Stromal cell of bone marrow (primary cell): Measurements from ENCODE around the gene EFCAB6.

Experiments used
- DNase-seq: peaks from one replicate; pipeline ENCODE4 v3.0.0-alpha.2; 2012; ENCODE audit warnings: low read depth

The EFCAB6 gene, protein sequence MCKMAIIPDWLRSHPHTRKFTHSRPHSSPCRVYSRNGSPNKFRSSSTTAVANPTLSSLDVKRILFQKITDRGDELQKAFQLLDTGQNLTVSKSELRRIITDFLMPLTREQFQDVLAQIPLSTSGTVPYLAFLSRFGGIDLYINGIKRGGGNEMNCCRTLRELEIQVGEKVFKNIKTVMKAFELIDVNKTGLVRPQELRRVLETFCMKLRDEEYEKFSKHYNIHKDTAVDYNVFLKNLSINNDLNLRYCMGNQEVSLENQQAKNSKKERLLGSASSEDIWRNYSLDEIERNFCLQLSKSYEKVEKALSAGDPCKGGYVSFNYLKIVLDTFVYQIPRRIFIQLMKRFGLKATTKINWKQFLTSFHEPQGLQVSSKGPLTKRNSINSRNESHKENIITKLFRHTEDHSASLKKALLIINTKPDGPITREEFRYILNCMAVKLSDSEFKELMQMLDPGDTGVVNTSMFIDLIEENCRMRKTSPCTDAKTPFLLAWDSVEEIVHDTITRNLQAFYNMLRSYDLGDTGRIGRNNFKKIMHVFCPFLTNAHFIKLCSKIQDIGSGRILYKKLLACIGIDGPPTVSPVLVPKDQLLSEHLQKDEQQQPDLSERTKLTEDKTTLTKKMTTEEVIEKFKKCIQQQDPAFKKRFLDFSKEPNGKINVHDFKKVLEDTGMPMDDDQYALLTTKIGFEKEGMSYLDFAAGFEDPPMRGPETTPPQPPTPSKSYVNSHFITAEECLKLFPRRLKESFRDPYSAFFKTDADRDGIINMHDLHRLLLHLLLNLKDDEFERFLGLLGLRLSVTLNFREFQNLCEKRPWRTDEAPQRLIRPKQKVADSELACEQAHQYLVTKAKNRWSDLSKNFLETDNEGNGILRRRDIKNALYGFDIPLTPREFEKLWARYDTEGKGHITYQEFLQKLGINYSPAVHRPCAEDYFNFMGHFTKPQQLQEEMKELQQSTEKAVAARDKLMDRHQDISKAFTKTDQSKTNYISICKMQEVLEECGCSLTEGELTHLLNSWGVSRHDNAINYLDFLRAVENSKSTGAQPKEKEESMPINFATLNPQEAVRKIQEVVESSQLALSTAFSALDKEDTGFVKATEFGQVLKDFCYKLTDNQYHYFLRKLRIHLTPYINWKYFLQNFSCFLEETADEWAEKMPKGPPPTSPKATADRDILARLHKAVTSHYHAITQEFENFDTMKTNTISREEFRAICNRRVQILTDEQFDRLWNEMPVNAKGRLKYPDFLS (N-terminal part only)

DNA sequence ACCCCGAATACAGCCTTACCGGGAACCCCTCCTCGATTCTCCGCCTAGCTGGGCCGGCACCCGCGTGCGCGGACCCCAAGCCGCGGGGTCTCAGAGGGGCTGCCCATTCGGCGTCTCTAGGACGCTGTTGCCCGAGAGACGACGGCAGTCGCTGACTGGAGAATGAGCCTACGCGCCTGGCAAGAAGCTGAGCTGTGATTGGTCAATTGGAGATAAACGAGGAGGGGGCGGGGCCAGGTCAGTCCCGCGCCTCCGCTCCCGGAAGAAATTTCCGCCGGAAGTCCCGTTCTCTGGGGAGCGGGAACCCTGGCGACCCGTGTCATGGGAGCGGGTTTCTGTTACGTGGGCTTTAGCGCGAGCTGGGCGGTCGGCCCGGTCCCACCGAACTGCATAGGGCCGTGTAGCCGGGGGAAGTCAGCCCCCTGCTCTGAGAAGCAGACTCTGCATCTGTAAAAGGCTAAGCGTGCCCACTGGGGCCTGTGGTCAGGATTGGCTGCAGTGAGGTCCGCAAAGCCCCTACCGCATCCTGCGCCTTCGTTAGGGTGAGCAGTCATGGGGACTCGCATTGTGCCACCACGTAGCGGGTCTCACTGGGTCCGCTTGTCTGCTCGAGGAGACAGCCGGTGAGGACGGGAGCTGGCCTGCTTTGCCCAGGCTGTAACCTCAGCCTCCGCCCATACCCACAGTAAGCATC is at the start of gene EFCAB6:
Gene EFCAB6 (minus strand): TSS at position 157 of the 694 bp plus-strand sequence. CDS start 29,987 bp downstream, outside the sequence.
- DNase-seq: peak; percentile 84

DNA sequence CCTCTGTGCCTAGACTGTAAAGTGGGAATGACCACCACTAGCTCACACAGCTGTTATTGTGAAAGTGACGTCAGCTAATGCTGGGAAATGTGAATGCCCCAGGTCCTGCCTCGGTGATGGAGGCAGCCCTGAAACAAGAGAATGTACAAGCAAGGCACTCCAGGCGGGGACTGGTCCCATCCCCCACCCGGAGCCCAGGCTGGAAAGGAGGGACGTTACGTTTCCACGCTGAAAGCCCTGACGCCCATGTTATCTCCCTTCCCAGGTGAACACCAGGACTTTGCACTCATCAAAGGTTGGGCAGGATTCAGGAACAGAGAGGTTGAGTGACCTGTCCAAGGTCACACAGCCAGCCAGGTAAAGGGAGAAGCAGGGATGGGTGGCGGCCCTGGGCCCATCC is 49.4 kb upstream of the EFCAB6 start:
- no peak for DNase-seq

DNA sequence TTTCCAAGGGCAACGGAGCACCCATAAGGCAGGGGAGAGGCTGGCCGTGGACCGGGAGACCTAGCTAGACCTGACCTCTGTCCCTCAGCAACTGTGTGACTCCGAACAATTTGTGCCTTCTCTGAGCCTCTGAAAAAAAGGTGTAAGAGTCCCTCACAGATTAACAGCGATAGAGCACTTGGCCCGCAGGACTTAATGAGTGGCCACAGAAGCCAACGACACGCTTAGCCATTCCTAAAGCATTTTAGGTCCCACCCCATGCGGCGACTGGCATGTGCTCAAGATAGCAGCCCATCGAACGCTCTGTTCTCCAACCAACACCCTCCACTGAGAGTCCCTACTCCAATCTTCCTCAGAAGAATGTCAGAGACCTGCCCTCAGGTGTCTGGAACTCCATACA is 48.7 kb upstream of the EFCAB6 start:
- DNase-seq: no peak

DNA sequence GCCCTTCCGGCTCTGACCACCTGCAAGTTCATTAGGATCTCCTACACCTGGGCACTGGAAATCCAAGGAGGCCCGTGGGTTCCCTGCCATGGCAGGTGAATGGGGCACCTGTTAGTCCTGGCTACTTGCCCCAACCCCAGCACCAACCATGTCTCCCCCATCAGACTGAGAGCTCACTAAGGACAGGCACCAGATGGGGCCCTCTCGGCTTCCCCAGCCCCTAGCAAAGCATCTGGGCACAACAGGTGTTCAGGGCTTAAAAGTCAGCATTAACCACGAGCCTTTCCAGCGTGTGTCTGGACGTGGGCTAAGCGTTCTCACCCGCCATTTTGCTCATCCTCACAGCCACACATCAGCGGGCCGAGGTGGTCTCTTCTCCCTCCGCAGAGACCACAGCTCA is 48.0 kb upstream of the EFCAB6 start:
- no peak for DNase-seq

DNA sequence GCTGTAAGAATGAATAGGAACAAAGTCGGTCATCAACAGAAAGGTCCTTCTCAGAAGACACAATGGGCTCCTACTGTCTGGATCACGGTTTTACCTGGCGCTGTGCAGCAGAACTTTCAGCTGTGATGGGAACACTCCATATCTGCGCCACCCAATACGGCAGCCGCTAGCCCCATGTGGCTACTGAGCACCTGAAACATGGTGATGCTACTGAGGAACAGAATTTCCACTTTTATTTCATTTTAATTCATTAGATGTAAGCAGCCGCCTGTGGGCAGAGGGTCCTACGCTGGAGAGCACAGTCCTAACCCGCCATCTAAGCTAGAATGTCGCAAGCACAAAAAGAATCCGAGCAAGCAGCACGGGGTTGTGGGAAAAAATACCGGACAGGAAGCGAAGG is 47.5 kb upstream of the EFCAB6 start:
- DNase-seq: no peak

DNA sequence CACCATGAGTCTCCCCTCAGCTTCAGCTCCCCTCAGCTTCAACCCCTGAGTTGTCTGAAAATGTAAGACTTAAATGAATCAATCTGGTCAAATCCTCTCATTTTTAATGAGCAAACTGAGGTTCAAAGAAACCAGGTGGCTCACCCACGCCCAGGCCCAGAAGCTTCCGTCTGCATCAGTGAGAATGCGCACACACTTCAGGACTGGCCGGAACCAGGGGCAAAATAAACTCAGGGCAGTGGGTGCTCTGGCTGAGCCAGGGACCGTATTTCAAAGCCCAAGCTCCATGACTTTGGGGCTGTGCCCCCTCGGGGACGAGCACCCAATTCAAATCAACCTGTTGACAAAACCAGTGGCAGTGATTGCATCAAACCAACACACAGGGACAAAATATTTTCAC is 47.1 kb upstream of the EFCAB6 start:
- no peak for DNase-seq

DNA sequence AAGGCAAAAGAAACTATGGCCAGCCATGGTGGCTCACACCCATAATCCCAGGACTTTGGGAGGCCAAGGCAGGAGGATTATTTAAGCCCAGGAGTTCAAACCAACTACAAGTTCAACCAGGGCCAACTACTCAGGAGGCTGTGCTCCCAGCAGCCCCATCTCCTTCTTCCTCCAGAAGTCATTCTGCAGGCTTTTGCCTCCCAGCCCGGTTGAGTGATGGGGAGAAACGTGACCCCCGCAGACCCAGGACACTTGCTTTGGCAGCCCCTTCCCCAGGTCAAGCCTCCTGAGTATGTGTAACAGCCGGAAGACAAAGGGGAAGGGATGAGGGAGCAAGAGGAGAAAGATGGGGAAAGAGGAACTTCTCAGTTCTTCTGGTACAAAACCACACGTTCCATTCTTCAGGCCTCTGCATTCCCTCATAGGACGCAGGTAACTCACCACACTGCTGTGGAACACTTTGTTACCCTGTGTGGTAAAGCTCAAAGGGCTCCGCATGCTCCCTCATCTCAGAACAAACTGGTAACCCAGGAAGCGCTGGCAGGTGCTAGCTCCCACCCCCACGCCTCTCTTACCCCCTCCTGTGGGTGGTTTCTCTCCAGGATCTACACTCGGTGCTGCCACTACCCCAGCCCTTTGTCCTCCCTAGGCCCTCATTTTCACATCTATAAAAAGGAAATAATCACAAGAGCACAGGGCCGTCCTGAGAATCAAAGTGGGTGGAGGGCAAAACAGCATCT is 46.2 kb upstream of the EFCAB6 start:
- DNase-seq: no peak

DNA sequence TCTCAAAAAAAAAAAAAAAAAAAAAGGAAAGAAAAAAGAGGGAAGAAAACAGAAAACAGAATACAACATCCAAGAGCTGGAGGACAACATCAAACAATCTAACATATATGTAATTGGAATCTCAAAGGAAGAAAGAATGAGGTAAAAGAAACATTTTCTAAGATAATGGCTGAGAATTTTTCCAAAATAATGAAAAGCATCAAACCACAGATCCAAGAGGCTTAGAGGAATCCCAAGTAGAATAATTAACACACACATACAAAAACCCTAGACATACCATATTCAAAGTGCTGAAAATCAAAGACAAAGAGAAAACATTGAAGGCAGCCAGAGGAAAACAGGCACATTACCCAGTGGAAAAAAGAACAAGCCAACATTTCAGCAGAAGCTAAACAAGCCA is 45.3 kb upstream of the EFCAB6 start:
- no peak for DNase-seq

DNA sequence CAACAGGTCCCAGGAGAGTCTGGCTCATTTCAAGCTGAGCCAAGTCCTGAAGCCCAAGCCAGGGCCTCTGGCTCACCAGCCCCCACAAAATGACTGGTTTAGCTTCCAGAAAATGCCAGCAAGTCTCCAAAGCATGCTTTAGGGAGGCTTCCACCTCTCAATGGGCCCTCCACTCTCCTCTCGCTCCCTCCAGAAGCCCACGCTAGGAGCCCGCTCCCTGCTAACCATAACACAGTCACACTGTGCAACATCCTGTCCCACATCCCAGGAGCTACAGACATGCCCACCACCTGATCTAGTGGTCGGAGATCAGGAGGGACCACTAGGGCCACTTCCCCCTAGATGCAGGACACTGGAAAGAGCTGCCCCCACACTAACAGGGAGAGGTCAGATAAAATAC is 43.3 kb upstream of the EFCAB6 start:
- no peak for DNase-seq

DNA sequence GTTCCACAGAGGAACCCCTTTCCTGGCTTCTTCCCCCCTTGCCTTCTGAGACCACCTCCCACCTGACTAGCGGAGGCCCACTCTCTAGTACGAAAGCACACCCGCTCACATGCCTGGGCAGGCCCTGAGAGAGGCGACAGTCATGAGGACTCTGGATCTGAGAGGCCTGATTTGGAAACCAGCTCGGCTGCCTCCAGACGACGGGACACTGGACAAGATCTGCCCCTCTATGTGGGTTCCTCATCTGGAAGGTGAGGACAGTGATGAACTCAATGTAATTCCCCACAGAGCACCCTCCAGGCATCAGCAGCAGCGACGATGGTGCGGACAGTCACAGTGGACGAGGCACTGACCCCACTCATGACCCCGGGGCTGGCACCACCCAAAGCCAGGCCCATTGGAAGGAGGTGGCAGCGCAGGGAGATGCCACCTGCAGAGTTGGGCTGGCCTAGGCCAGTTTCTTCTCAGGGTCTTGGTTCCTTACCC is 42.7 kb upstream of the EFCAB6 start:
- no peak for DNase-seq

DNA sequence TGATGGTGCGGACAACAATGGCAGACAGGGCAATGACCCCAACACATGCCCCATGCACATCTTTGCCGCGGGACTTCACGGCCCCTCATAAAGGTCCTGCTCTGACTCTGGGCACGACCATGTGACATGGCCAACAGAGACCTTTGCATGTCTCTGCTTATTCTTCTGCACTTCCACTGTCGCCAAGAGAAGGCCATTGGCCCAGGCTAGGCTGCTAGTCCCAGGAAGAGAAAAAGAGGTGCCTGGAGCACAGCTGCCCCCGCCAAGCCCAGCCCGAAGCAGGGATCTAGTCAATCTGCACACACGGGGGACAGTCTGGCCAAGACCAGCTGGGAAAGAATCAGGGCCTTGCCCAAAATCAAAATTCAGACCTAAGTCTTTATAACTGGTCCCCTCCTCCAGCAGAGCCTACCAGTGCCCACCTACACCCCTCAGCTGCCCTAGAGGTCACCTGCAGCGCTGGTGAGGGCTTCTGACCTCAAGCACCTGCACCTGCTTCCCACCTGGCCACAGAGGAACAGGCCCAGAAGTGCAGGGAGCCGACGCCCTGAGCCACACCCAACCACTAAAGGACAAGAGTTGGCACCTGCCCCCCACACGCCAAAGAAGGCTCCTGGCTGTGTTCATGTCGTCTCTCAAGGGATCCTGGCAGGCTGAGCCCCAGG is 42.1 kb upstream of the EFCAB6 start:
- DNase-seq: no peak

DNA sequence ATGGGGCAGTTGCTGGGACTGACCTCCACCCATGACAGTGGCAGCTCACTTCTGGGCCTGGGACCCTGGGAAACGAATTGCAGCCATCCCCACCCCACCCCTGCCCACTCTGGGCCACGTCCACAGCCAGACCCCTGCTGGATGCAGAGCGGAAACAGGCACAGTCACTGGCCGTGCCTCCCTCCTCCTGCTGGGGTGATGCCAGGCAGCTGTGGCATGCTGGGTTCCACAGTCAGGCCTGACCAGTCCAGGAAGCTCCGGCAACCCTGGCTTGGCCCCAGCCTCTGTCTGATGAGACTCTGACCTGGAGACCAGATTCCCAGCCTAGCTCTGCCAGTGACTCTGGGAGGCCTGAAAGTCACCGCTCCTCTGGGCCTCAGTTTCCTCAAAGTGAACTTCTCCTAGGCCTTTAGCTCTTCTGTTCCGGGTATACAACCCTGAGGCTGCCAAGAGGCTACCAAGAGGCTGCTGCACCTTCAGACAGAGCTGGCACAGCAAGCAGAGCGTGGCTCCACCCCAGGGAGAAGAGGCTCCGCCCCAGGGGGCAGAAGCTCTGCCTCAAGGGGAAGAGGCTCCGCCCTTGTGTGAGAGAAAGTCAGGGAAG is 41.3 kb upstream of the EFCAB6 start:
- no peak for DNase-seq

DNA sequence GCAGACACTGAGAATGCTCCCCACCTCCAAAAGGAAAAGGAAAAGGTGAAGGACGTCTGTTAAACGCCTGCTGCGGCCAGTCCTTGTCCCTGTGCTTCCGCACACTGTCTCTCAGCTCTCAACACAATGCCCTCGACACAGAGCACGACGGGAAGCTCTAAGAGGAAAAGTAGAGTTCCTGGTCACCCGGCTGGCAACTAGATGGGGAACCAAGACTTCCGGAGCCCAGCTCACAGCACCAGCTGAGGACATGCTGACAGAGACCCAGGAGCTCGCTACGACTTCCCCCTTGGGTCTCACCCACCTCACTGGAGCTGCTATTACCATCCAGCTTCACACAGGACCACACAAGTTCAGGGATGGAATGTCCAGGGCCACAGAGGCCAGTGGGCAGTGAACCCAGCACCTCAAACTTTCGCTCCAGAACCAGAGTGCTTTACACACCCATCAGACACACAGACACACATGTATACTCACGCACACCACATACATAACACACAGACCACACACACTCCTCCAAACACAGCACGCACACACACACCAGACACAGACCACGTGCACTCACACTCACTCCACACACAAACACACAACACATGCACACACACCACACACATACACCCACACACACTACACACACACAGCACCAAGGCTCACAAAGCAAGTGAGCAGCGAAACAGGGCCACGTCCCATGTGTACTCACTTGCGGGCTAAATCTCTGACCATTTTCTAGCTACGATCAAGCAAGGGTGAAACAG is 40.6 kb upstream of the EFCAB6 start:
- DNase-seq: no peak

DNA sequence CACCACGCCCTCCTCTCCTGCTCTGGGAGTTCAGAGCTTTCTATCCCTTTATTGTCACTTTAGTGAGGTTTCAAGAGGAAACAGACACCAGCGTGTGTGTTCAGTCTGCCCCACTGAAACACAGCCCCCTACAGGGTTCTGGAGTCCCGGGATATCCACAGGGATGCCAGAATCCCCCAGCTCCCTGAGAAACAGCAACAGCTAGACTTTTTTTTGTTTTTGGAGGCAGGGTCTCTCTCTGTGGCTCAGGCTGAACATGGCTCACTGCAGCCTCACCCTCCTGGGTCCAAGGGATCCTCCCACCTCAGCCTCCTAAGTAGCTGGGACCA is 39.8 kb upstream of the EFCAB6 start:
- DNase-seq: no peak

DNA sequence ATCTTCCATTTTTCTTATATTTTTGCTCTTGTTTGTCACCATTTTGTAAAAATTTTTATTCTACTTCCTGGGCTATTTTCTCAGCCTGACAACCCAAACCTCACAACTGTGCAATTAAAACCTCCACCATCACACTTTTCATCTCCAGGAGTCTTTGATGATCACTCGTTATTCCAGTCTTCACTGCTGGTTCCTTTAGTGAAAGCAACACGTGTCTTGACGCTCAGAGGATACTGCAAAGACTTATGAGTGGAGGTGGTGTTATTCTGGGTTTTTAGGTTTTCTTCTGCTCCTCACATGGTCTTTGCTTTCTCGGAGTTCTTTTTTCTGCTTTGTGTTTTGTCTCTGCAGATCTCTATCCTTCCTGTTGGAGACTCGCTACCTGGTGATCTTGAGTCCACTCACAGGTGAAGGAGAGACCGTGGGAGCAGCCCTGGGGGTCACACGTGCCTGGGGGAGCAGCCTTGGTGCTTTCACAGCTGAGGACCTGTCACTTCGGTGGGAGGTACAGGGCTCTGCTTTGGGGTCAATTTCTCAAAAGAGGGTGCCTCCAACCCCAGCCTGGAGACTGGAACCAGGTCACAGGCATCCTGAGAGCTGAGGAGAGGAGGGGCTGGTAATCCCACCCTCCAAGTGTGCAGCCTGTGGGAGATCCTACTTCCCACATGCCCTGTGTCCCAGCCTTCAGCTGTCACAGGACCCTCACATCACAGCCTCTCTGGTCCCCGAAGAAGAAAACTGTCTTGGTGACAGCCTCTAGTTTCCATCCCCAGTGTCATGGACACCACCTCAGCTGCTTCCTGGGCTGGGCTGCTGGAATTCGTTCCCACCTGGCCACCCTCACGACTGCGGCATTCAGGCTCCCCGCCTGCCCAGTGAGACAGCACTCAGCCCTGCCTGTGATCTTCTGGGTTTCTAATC is 39.2 kb upstream of the EFCAB6 start:
- no peak for DNase-seq

DNA sequence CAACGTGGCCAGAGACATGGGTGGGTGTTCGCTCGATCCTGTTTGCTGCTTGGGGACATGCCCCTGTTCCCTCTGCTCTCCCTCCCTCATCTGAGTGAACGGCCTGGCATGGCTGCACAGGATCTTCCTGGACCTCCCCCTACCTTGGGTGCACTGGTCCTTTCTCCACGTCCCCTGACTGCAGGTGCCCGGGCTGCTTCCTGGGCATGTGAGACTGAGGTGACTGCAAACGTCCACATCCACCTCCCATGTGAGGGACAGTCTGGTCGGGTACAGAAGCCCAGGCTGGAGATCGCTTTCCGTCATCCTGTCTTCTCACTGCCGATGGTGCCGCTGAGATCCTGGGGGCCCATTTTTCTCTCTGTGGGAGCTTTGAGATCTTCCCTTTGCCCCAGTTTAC is 38.4 kb upstream of the EFCAB6 start:
- no peak for DNase-seq

DNA sequence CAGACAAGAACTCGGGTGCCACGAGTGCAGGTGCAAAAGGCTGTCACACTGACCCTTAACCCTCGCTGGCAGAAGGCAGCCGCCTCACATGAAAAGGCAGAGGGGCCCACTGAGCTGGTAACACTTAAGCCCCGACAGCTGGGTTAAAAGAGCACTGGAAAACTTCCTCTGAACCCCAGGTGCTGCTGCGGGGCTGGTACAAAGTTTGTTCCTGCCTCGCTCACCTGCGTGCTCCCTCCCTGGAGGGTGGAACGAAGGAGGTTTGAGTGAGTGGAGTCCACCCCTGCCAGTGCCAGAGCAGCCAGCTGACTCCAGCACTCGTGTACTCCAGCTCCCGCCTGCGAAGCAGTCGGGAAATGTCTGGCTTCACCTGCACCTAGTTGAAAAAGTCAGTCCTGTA is 37.6 kb upstream of the EFCAB6 start:
- no peak for DNase-seq
